WI38 (cell line): ENCODE data around the gene WARS2.

Experiments used
- H3K4me3 ChIP-seq: 2 replicates; pipeline ENCODE4 v1.5.1; 2011; ENCODE audit warnings: low read depth, mild to moderate bottlenecking, control low read depth, low read length
- CTCF ChIP-seq: IDR thresholded peaks from 2 replicates; pipeline ENCODE4 v1.5.1; 2012; ENCODE audit warnings: low read depth, mild to moderate bottlenecking, control low read depth, low read length

The WARS2 gene

GRCh38 chr1:119001181-119002027 lies 139.0 kb downstream of the WARS2 start:
- TF ChIP-seq CTCF: no peak

GRCh38 chr1:119000371-119001180 lies 139.9 kb downstream of the WARS2 start:
- peak overlapping the region; percentile 40 for H3K4me3 ChIP-seq
- no peak for TF ChIP-seq CTCF

More at GRCh38 chr1:119001181-119002027, 139.0 kb downstream of the WARS2 start:
- no peak overlapping the region for H3K4me3 ChIP-seq

- H3K4me3 ChIP-seq: no peak overlapping the region
- TF ChIP-seq CTCF: no peak
These were observed 140.9 kb downstream of the WARS2 start for GRCh38 chr1:118999348-119000071.

- H3K4me3 ChIP-seq: no peak overlapping the region
- TF ChIP-seq CTCF: no peak
These were observed 142.3 kb downstream of the WARS2 start for GRCh38 chr1:118998171-118998570.

GRCh38 chr1:118997225-118997624 lies 143.2 kb downstream of the WARS2 start:
- TF ChIP-seq CTCF: no peak
- H3K4me3 ChIP-seq: no peak overlapping the region

GRCh38 chr1:118995312-118996016 lies 145.0 kb downstream of the WARS2 start:
- no peak for TF ChIP-seq CTCF
- no peak overlapping the region for H3K4me3 ChIP-seq
